HUES64 (cell line): ENCODE data around the gene AMIGO1.
A peak's percentile ranks its signal among the peaks of the same experiment; 100 is the strongest.

Experiments
- H3K27ac ChIP-seq: 2 replicates; pipeline ENCODE4 v1.7.0; 2013; ENCODE audit warnings: low read depth, low read length, inconsistent platforms
- H3K27me3 ChIP-seq: 2 replicates; pipeline ENCODE4 v1.6.1; 2013; ENCODE audit warnings: mild to moderate bottlenecking, low read length; ENCODE audit not compliant: insufficient read depth
- H3K36me3 ChIP-seq: 2 replicates; pipeline ENCODE4 v1.6.1; 2013; ENCODE audit warnings: mild to moderate bottlenecking, low read length; ENCODE audit not compliant: insufficient read depth
- H3K4me1 ChIP-seq: 2 replicates; pipeline ENCODE4 v1.6.1; 2013; ENCODE audit warnings: mild to moderate bottlenecking, low read length, moderate library complexity; ENCODE audit not compliant: insufficient read depth
- H3K4me3 ChIP-seq: 2 replicates; pipeline ENCODE4 v1.5.1; 2013; ENCODE audit warnings: mild to moderate bottlenecking, low read length, moderate library complexity
- H3K9ac ChIP-seq: 2 replicates; pipeline ENCODE4 v1.6.1; 2013; ENCODE audit warnings: mild to moderate bottlenecking, low read depth, low read length
- H3K9me3 ChIP-seq: 2 replicates; pipeline ENCODE4 v1.6.1; 2013; ENCODE audit warnings: low read depth, low read length; ENCODE audit not compliant: insufficient read depth
- WGBS: fragments of 150-250, 120-280 bp; methylation state at CpG from one replicate; pipeline ENCODE4 v1.1.7; 2013; ENCODE audit warnings: missing lambda C conversion rate; 5-methylcytosine and 5-hydroxymethylcytosine counted together

Gene AMIGO1

DNA sequence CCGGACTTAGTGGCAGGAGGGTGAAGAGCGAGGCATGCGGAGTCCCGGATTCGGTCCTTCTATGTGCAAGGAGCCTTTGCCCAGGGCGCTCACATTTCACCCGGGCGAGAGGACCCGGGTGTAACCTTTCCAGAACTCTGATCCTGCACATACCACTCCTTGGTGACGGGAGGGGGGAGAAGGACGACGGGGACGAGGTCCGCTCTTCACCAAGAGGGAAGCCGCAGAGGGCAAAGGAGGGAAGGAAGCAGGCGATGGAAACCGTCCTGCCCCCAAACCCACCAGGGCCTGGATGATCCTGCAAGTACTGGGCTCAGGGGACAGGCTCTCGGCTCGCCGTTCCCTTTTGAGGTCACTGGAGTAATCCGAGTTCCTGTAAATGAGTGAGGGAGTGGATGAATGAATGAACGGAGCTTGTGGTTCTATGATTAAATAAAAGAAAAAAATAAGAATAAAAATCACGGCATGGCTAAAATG lies 42.2 kb downstream of the AMIGO1 start:
- H3K4me1 ChIP-seq: peaks cover 15% of the 10 kb centered on the region; the same call in 1 of the 2 replicates
- WGBS: 12% methylated on average over 22 of the region's 23 CpGs
- no peaks in the 10 kb centered on the region for H3K36me3 ChIP-seq
- H3K27me3 ChIP-seq: peaks cover 76% of the 10 kb centered on the region
- peak overlapping the region; percentile 57 for H3K4me3 ChIP-seq
- no peaks in the 10 kb centered on the region for H3K9me3 ChIP-seq
- no peak overlapping the region for H3K27ac ChIP-seq
- no peak overlapping the region for H3K9ac ChIP-seq

- no peaks in the 10 kb centered on the region for H3K36me3 ChIP-seq
- peak within 1 kb of the TSS; percentile 57 for H3K4me3 ChIP-seq
- no peak within 1 kb of the TSS for H3K27ac ChIP-seq
- H3K9me3 ChIP-seq: no peaks in the 10 kb centered on the region
- peaks cover 15% of the 10 kb centered on the region; the same call in 1 of the 2 replicates for H3K4me1 ChIP-seq
- peaks cover 76% of the 10 kb centered on the region for H3K27me3 ChIP-seq
- under 1% methylated on average over 82 of the region's 88 CpGs for WGBS
- peak within 1 kb of the TSS; percentile 9; the same call in 1 of the 2 replicates for H3K9ac ChIP-seq
Measured at GRCh38 chr1:109466452-109467300, 42.9 kb downstream of the AMIGO1 start, which contains the start of gene SYPL2. SYPL2 (plus strand) TSS chr1:109466546; CDS start chr1:109466844, 298 bp downstream.

- Histone ChIP-seq H3K27ac (no peak overlapping the region), H3K9me3 (no peaks in the 10 kb centered on the region), H3K9ac (peak overlapping the region; percentile 9; the same call in 1 of the 2 replicates), H3K36me3 (no peaks in the 10 kb centered on the region), H3K27me3 (peaks cover 76% of the 10 kb centered on the region), H3K4me3 (peak overlapping the region; percentile 57), H3K4me1 (peaks cover 15% of the 10 kb centered on the region; the same call in 1 of the 2 replicates)
- 4% methylated on average over 24 of the region's 24 CpGs for WGBS
Measured at GRCh38 chr1:109466125-109466451, 43.4 kb downstream of the AMIGO1 start.

DNA sequence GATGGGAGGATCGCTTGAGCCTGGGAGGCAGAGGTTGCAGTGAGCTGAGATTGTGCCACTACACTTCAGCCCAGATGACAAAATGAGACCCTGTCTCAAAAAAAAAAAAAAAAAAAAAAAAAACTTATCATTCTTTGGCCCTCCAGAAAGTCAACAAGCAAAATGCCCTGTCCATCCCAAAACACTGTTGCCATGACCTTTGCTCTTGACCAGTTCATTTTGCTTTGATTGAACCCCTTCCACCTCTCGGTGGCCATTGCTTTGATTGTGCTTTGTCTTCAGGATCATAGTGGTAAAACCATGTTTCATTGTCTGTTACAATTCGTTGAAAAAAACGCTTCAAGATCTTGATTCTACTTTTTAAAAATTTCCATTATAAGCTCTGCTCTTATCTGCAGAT lies 51.7 kb downstream of the AMIGO1 start:
- H3K9me3 ChIP-seq: peaks cover 22% of the 10 kb centered on the region
- no peak overlapping the region for H3K9ac ChIP-seq
- no peak overlapping the region for H3K27ac ChIP-seq
- H3K27me3 ChIP-seq: peaks cover 5% of the 10 kb centered on the region
- H3K4me1 ChIP-seq: no peaks in the 10 kb centered on the region
- WGBS: 89% methylated on average over 4 of the region's 4 CpGs
- no peak overlapping the region for H3K4me3 ChIP-seq
- no peaks in the 10 kb centered on the region for H3K36me3 ChIP-seq

DNA sequence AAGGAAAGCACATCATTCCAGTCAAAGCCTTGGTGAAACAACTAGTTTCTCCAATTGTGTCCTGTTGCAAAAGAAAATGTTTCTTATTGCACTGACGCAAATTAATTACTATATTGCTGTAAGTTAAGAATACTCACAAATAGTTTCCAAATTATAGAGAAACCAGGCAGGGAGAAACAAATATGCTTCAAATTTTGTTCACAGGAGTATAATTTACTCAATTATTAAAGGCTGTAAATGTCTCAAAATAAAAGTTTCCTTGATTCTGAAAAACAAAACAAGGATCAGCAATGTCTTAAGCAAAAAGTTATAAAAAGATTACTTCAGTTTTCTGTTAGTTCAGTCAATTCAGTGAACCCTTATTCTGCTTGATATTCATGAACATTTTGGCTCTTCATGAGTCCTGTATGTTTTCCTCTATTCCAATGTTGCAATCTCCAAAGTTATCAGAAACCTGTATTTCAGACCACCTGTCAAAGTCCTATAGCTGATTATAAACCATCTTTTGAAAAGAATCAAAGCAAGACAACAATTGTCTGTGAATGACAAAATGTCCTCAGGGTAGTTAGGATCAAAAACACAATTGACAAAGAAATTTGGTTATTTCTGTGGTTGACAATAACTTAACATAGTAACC lies 54.9 kb downstream of the AMIGO1 start:
- H3K9me3 ChIP-seq: peaks cover 22% of the 10 kb centered on the region
- H3K4me1 ChIP-seq: no peaks in the 10 kb centered on the region
- H3K27ac ChIP-seq: no peak overlapping the region
- peaks cover 2% of the 10 kb centered on the region; the same call in 1 of the 2 replicates for H3K27me3 ChIP-seq
- no peak overlapping the region for H3K9ac ChIP-seq
- WGBS: no CpG with 5 or more reads among the region's 1 CpG
- no peak overlapping the region for H3K4me3 ChIP-seq
- no peaks in the 10 kb centered on the region for H3K36me3 ChIP-seq
